NCI-H524 treated with DMSO at 0.1 percent for 48 hours (cell line): ENCODE measurements around the gene FAM174C.

Experiments
- DNase-seq: peaks from one replicate; lab custom pipeline; 2025; lab: John Stamatoyannopoulos, UW

The FAM174C gene

GRCh38 chr19:1273263-1274041 is 1.9 kb upstream of the FAM174C start:
- no peak for DNase-seq

- DNase-seq, result no peak
These were observed 1.1 kb upstream of the FAM174C start for GRCh38 chr19:1274081-1274851.

GRCh38 chr19:1274852-1275259 is 474 bp upstream of the FAM174C start:
- no peak for DNase-seq

GRCh38 chr19:1275976-1276627 is 772 bp downstream of the FAM174C start:
- no peak for DNase-seq

- DNase-seq, result no peak
These were observed 1.3 kb downstream of the FAM174C start for GRCh38 chr19:1276628-1277022.

- no peak for DNase-seq
These were observed 1.7 kb downstream of the FAM174C start for GRCh38 chr19:1277061-1277460.

GRCh38 chr19:1278074-1278473 is 2.7 kb downstream of the FAM174C start:
- DNase-seq, result no peak

- no peak for DNase-seq
These were observed 3.7 kb downstream of the FAM174C start for GRCh38 chr19:1278713-1279660.

GRCh38 chr19:1279782-1280341 is 4.5 kb downstream of the FAM174C start:
- DNase-seq, result no peak

- no peak for DNase-seq
These were observed 5.6 kb downstream of the FAM174C start for GRCh38 chr19:1280636-1281568.

- DNase-seq, result no peak
These were observed 6.4 kb downstream of the FAM174C start for GRCh38 chr19:1281569-1282287.

- no peak for DNase-seq
These were observed 7.4 kb downstream of the FAM174C start for GRCh38 chr19:1282588-1283206.

GRCh38 chr19:1283207-1283916 is 8.0 kb downstream of the FAM174C start:
- no peak for DNase-seq

GRCh38 chr19:1283917-1284292 is 8.6 kb downstream of the FAM174C start:
- DNase-seq, result no peak

- no peak for DNase-seq
These were observed 9.1 kb downstream of the FAM174C start for GRCh38 chr19:1284293-1284978.

- DNase-seq, result no peak
These were observed 9.8 kb downstream of the FAM174C start for GRCh38 chr19:1284979-1285736.

GRCh38 chr19:1285737-1286360 is 10.5 kb downstream of the FAM174C start, which contains the start of gene EFNA2:
EFNA2 (plus strand) TSS chr19:1285873; CDS start chr19:1286169, 296 bp downstream.
- DNase-seq, result no peak
